Measurements from ENCODE around the gene BRCA1.
"Not testable (repeated sequence)": the region's sequence is repeated elsewhere in the genome, so short reads cannot be mapped to it uniquely, and the experiment has no call there.

The BRCA1 gene

GRCh38 chr17:43013296-43013695, 111.9 kb downstream of the BRCA1 start:
- TF ChIP-seq CTCF (IDR thresholded peaks at IDR 0.05): no peak

GRCh38 chr17:43011728-43012472, 113.3 kb downstream of the BRCA1 start:
- no peak for TF ChIP-seq CTCF (IDR thresholded peaks at IDR 0.05)
- Histone ChIP-seq H3K27ac (peak overlapping the region in 1 of 2 donors; percentile 72), H3K4me3 (no peak overlapping the region)
- no peak for DNase-seq (ENCODE audit: low spot score)

More at GRCh38 chr17:43013296-43013695, 111.9 kb downstream of the BRCA1 start:
- Histone ChIP-seq H3K27ac (peak overlapping the region in 1 of 2 donors; percentile 72), H3K4me3 (no peak overlapping the region)
- no peak for DNase-seq (ENCODE audit: low spot score)

GRCh38 chr17:43010667-43011308, 114.4 kb downstream of the BRCA1 start:
- no peak overlapping the region for H3K4me3 ChIP-seq
- no peak for TF ChIP-seq CTCF (IDR thresholded peaks at IDR 0.05)
- peak overlapping the region in 1 of 2 donors; percentile 37 for H3K27ac ChIP-seq
- DNase-seq (ENCODE audit: low spot score): no peak

GRCh38 chr17:43006639-43007551, 118.3 kb downstream of the BRCA1 start, which contains the start of gene IFI35:
TSS of gene IFI35 (plus strand) at chr17:43006784. CDS start at chr17:43006948, 164 bp downstream.
- no peak for TF ChIP-seq CTCF (IDR thresholded peaks at IDR 0.05)
- DNase-seq (ENCODE audit: low spot score): peak; percentile 88
- Histone ChIP-seq H3K27ac (peak within 1 kb of the TSS; percentile 56 to 96), H3K4me3 (peak within 1 kb of the TSS; percentile 87)

GRCh38 chr17:43003542-43004172, 121.5 kb downstream of the BRCA1 start:
- H3K4me3 ChIP-seq: no peak overlapping the region
- TF ChIP-seq CTCF (IDR thresholded peaks at IDR 0.05): no peak
- peak overlapping the region in 1 of 2 donors; percentile 0 for H3K27ac ChIP-seq
- no peak for DNase-seq (ENCODE audit: low spot score)

- not testable (repeated sequence) for DNase-seq (ENCODE audit: low spot score); H3K4me3 ChIP-seq; H3K27ac ChIP-seq
Observed at GRCh38 chr17:43000894-43001293, 124.3 kb downstream of the BRCA1 start.

All from coronary artery (tissue), 2 donors.